Measurements from ENCODE around the gene ALDH1B1. TPM values are rescaled to one million over a fixed set of nuclear protein-coding genes. Genes with fewer than 3 reads are reported as not detected.

Gene ALDH1B1
- total and polyA plus RNA-seq, 10 of the 15 experiments (the other 5 are each of a cell fraction or from before 2014, with no cell fraction given) = 8.6 to 38.5 (median 30.9) TPM

GRCh38 chr9:38386319-38386895 lies 6.1 kb upstream of the ALDH1B1 start:
- Histone ChIP-seq H3K9ac (ENCODE audit: control insufficient read depth, insufficient read depth, low read length) (no peak overlapping the region), H3K4me2 (ENCODE audit: control insufficient read depth, insufficient read depth) (no peak overlapping the region), H3K4me1 (ENCODE audit: control insufficient read depth, insufficient read depth, low read length) (no peaks in the 10 kb centered on the region), H4K20me1 (ENCODE audit: control insufficient read depth, insufficient read depth) (no peaks in the 10 kb centered on the region), H3K79me2 (ENCODE audit: control insufficient read depth, insufficient read depth, low read length) (no peaks in the 10 kb centered on the region), H2AFZ (ENCODE audit: control insufficient read depth, low read depth, low read length) (no peak overlapping the region), H3K27me3 (replicated peaks in 1 of 2; ENCODE audit: control insufficient read depth in 2 of 2, insufficient read depth in 2 of 2, low read length in 1 of 2) (no peaks in the 10 kb centered on the region), H3K27ac (ENCODE audit: control insufficient read depth, insufficient read depth) (no peak overlapping the region), H3K4me3 (no peak overlapping the region), H3K36me3 (ENCODE audit: control insufficient read depth in 2 of 2, insufficient read depth in 2 of 2, low read length in 1 of 2) (no peaks in the 10 kb centered on the region), H3K9me3 (replicated peaks; ENCODE audit: control insufficient read depth, insufficient read depth, low read length) (peaks cover 6% of the 10 kb centered on the region; the same call in 1 of the 3 replicates)
- no TSS peak for BruUV-seq (replicated peaks)
- in situ Hi-C loops (cut with MboI) = no loop called here
- intact Hi-C loops (cut with micrococcal nuclease; ENCODE audit: unreplicated experiment) = no loop called here
- DNase-seq (ENCODE audit: low read depth, low spot score) (no peak), FAIRE-seq (no peak), ATAC-seq (no peak)
- ChIA-PET CTCF (no interaction called here), SMC1A (ENCODE audit: uncharacterized antibody, unreplicated experiment) (no interaction called here), RAD21 (ENCODE audit: unreplicated experiment) (no interaction called here), POLR2A (interaction anchor here (0.5 kb wide), 1 partner anchor 134 kb away, joined by 5 read pairs; no protein-coding TSS in a partner anchor)
- WGBS (ENCODE audit: insufficient coverage, insufficient replicate concordance, low lambda C conversion rate, missing lambda C conversion rate) = 42% methylated on average over 4 of the region's 4 CpGs
- TF ChIP-seq SMAD1 (IDR thresholded peaks at IDR 0.05; ENCODE audit: low read depth, partially characterized antibody) = no peak
- no peak for TF ChIP-seq ZBTB33 (IDR thresholded peaks at IDR 0.05)
- no peak for TF ChIP-seq ZNF687 (IDR thresholded peaks at IDR 0.05)
- TF ChIP-seq GATAD2B (conservative IDR thresholded peaks at IDR 0.05; ENCODE audit: low read depth) = no peak
- no peak for TF ChIP-seq CEBPZ (IDR thresholded peaks at IDR 0.05; ENCODE audit: low read depth, low read length)
- no peak for TF ChIP-seq PAX5 (IDR thresholded peaks at IDR 0.05; ENCODE audit: borderline replicate concordance, low read depth, low read length)
- no peak for TF ChIP-seq MXI1 (IDR thresholded peaks at IDR 0.05; ENCODE audit: low read depth, low read length)
- TF ChIP-seq ZNF592 (IDR thresholded peaks at IDR 0.05) = no peak
- no peak for TF ChIP-seq YBX1 (IDR thresholded peaks at IDR 0.05)
- TF ChIP-seq MYB (IDR thresholded peaks at IDR 0.05; ENCODE audit: borderline replicate concordance, low read depth, low read length) = no peak
